Activated T-helper 17 cell treated with anti-CD3 and anti-CD28 coated beads, Interleukin-2, amount 50 U/mL, for 72 hours (primary cell): ENCODE data around the gene ETF1. TPM values are rescaled to one million over a fixed set of nuclear protein-coding genes. Genes with fewer than 3 reads are reported as not detected.
"Not testable (repeated sequence)": the region's sequence is repeated elsewhere in the genome, so short reads cannot be mapped to it uniquely, and the experiment has no call there.

Experiments
- ATAC-seq: fragments of 150-1000 bp; cut with Tn5 transposase; replicated peaks from 2 replicates; pipeline ENCODE4 v1.10.0; 2021; ENCODE audit warnings: mild to moderate bottlenecking, moderate library complexity
- H3K27ac Mint-ChIP-seq: one replicate; pipeline ENCODE4 v1.8.0; 2022; ENCODE audit warnings: mixed read lengths
- H3K27me3 Mint-ChIP-seq: one replicate; pipeline ENCODE4 v1.8.0; 2022; ENCODE audit warnings: mixed read lengths
- H3K36me3 Mint-ChIP-seq: one replicate; pipeline ENCODE4 v1.8.0; 2022; ENCODE audit warnings: low read depth, mild to moderate bottlenecking, mixed read lengths
- H3K4me1 Mint-ChIP-seq: one replicate; pipeline ENCODE4 v1.8.0; 2022; ENCODE audit warnings: mixed read lengths
- H3K4me3 Mint-ChIP-seq: one replicate; pipeline ENCODE4 v1.8.0; 2022; ENCODE audit warnings: mild to moderate bottlenecking, mixed read lengths
- H3K9me3 Mint-ChIP-seq: one replicate; pipeline ENCODE4 v1.8.0; 2022; ENCODE audit warnings: mixed read lengths
- total RNA-seq, 2 donors: library from RNA; stranded (reverse); gene quantifications; one replicate each; pipeline ENCODE4 v1.2.3, GENCODE V29; 2022

ETF1 gene
- total RNA-seq, 2 donors from 2014 or later = 73.0 to 159 TPM

- ATAC-seq = no peak
- no peak overlapping the region for H3K4me3 Mint-ChIP-seq
- no peaks in the 10 kb centered on the region for H3K27me3 Mint-ChIP-seq
- no peaks in the 10 kb centered on the region for H3K36me3 Mint-ChIP-seq
- H3K27ac Mint-ChIP-seq = no peak overlapping the region
- H3K9me3 Mint-ChIP-seq = no peaks in the 10 kb centered on the region
- no peaks in the 10 kb centered on the region for H3K4me1 Mint-ChIP-seq
These were observed 44.7 kb downstream of the ETF1 start for GRCh38 chr5:138498376-138498775.

- Mint-ChIP-seq H3K36me3 (no peaks in the 10 kb centered on the region), H3K4me1 (peaks cover 12% of the 10 kb centered on the region), H3K27me3 (peaks cover 8% of the 10 kb centered on the region), H3K4me3 (no peak overlapping the region), H3K9me3 (no peaks in the 10 kb centered on the region), H3K27ac (no peak overlapping the region)
- no peak for ATAC-seq
These were observed 47.7 kb downstream of the ETF1 start for GRCh38 chr5:138495351-138495750.

GRCh38 chr5:138492560-138493045 lies 50.4 kb downstream of the ETF1 start:
- H3K27me3 Mint-ChIP-seq = peaks cover 12% of the 10 kb centered on the region
- H3K27ac Mint-ChIP-seq = peak overlapping the region; percentile 87
- no peak for ATAC-seq
- H3K4me1 Mint-ChIP-seq = peaks cover 12% of the 10 kb centered on the region
- H3K4me3 Mint-ChIP-seq = peak overlapping the region; percentile 93
- H3K9me3 Mint-ChIP-seq = no peaks in the 10 kb centered on the region
- H3K36me3 Mint-ChIP-seq = no peaks in the 10 kb centered on the region

GRCh38 chr5:138491669-138492559 lies 51.1 kb downstream of the ETF1 start:
- H3K4me3 Mint-ChIP-seq = peak overlapping the region; percentile 93
- H3K27ac Mint-ChIP-seq = peak overlapping the region; percentile 87
- peaks cover 12% of the 10 kb centered on the region for H3K27me3 Mint-ChIP-seq
- peaks cover 12% of the 10 kb centered on the region for H3K4me1 Mint-ChIP-seq
- peak; percentile 99 for ATAC-seq
- no peaks in the 10 kb centered on the region for H3K36me3 Mint-ChIP-seq
- no peaks in the 10 kb centered on the region for H3K9me3 Mint-ChIP-seq

GRCh38 chr5:138491284-138491648 lies 51.8 kb downstream of the ETF1 start:
- peaks cover 12% of the 10 kb centered on the region for H3K27me3 Mint-ChIP-seq
- peaks cover 12% of the 10 kb centered on the region for H3K4me1 Mint-ChIP-seq
- H3K4me3 Mint-ChIP-seq = peak overlapping the region; percentile 60
- H3K27ac Mint-ChIP-seq = no peak overlapping the region
- H3K9me3 Mint-ChIP-seq = no peaks in the 10 kb centered on the region
- no peaks in the 10 kb centered on the region for H3K36me3 Mint-ChIP-seq
- no peak for ATAC-seq

GRCh38 chr5:138490648-138491283 lies 52.3 kb downstream of the ETF1 start:
- Mint-ChIP-seq H3K27ac (no peak overlapping the region), H3K9me3 (no peaks in the 10 kb centered on the region), H3K36me3 (no peaks in the 10 kb centered on the region), H3K4me3 (peak overlapping the region; percentile 60), H3K27me3 (peaks cover 12% of the 10 kb centered on the region), H3K4me1 (peaks cover 12% of the 10 kb centered on the region)
- ATAC-seq = no peak

- no peaks in the 10 kb centered on the region for H3K36me3 Mint-ChIP-seq
- H3K27me3 Mint-ChIP-seq = peaks cover 12% of the 10 kb centered on the region
- H3K9me3 Mint-ChIP-seq = no peaks in the 10 kb centered on the region
- H3K4me3 Mint-ChIP-seq = no peak overlapping the region
- H3K27ac Mint-ChIP-seq = no peak overlapping the region
- H3K4me1 Mint-ChIP-seq = peaks cover 12% of the 10 kb centered on the region
- ATAC-seq = no peak
These were observed 53.4 kb downstream of the ETF1 start for GRCh38 chr5:138489683-138490061.

GRCh38 chr5:138488481-138488945 lies 54.5 kb downstream of the ETF1 start:
- Mint-ChIP-seq H3K27ac (no peak overlapping the region), H3K36me3 (no peaks in the 10 kb centered on the region), H3K4me1 (peaks cover 12% of the 10 kb centered on the region), H3K9me3 (no peaks in the 10 kb centered on the region), H3K4me3 (no peak overlapping the region), H3K27me3 (peaks cover 12% of the 10 kb centered on the region)
- ATAC-seq = no peak

GRCh38 chr5:138482638-138483037 lies 60.4 kb downstream of the ETF1 start:
- peaks cover 5% of the 10 kb centered on the region for H3K27me3 Mint-ChIP-seq
- H3K4me1 Mint-ChIP-seq = no peaks in the 10 kb centered on the region
- ATAC-seq = no peak
- H3K9me3 Mint-ChIP-seq = no peaks in the 10 kb centered on the region
- H3K4me3 Mint-ChIP-seq = no peak overlapping the region
- H3K27ac Mint-ChIP-seq = no peak overlapping the region
- no peaks in the 10 kb centered on the region for H3K36me3 Mint-ChIP-seq

GRCh38 chr5:138476918-138477317 lies 66.1 kb downstream of the ETF1 start:
- Mint-ChIP-seq H3K27me3 (peaks cover 9% of the 10 kb centered on the region), H3K4me1 (no peaks in the 10 kb centered on the region), H3K36me3 (no peaks in the 10 kb centered on the region), H3K27ac (no peak overlapping the region), H3K4me3 (no peak overlapping the region), H3K9me3 (no peaks in the 10 kb centered on the region)
- no peak for ATAC-seq

- not testable (repeated sequence) for H3K27ac Mint-ChIP-seq
These were observed 69.9 kb downstream of the ETF1 start for GRCh38 chr5:138473151-138473550.

GRCh38 chr5:138472353-138472752 lies 70.7 kb downstream of the ETF1 start:
- Mint-ChIP-seq H3K27me3 (peaks cover 5% of the 10 kb centered on the region), H3K27ac (no peak overlapping the region)
- no peak for ATAC-seq

More at GRCh38 chr5:138473151-138473550, 69.9 kb downstream of the ETF1 start:
- H3K4me3 Mint-ChIP-seq, H3K36me3 Mint-ChIP-seq, H3K4me1 Mint-ChIP-seq, ATAC-seq, H3K9me3 Mint-ChIP-seq, H3K27me3 Mint-ChIP-seq: not testable (repeated sequence)

GRCh38 chr5:138471052-138471361 lies 72.0 kb downstream of the ETF1 start:
- H3K4me3 Mint-ChIP-seq = no peak overlapping the region
- no peak for ATAC-seq
- H3K27ac Mint-ChIP-seq = no peak overlapping the region

More at GRCh38 chr5:138472353-138472752, 70.7 kb downstream of the ETF1 start:
- Mint-ChIP-seq H3K36me3 (peaks cover 16% of the 10 kb centered on the region), H3K9me3 (no peaks in the 10 kb centered on the region), H3K4me3 (no peak overlapping the region), H3K4me1 (peaks cover 15% of the 10 kb centered on the region)

GRCh38 chr5:138470322-138471051 lies 72.5 kb downstream of the ETF1 start:
- H3K9me3 Mint-ChIP-seq = no peaks in the 10 kb centered on the region
- H3K27ac Mint-ChIP-seq = peak overlapping the region; percentile 24
- H3K36me3 Mint-ChIP-seq = peaks cover 35% of the 10 kb centered on the region
- no peak for ATAC-seq
- no peak overlapping the region for H3K4me3 Mint-ChIP-seq
- peaks cover 5% of the 10 kb centered on the region for H3K27me3 Mint-ChIP-seq
- H3K4me1 Mint-ChIP-seq = peaks cover 22% of the 10 kb centered on the region

More at GRCh38 chr5:138471052-138471361, 72.0 kb downstream of the ETF1 start:
- peaks cover 5% of the 10 kb centered on the region for H3K27me3 Mint-ChIP-seq
- H3K36me3 Mint-ChIP-seq = peaks cover 30% of the 10 kb centered on the region
- peaks cover 22% of the 10 kb centered on the region for H3K4me1 Mint-ChIP-seq
- no peaks in the 10 kb centered on the region for H3K9me3 Mint-ChIP-seq
